NCI-H460 (cell line): ENCODE measurements around the gene RIMS1. TPM values are rescaled to one million over a fixed set of nuclear protein-coding genes. Genes with fewer than 3 reads are reported as not detected.
"Not testable (repeated sequence)": the region's sequence is repeated elsewhere in the genome, so short reads cannot be mapped to it uniquely, and the experiment has no call there.

Source experiments
- DNase-seq: peaks from one replicate; pipeline ENCODE4 v3.0.0-alpha.2; 2016; ENCODE audit warnings: low read depth; ENCODE audit errors: extremely low read depth
- total RNA-seq: library from RNA; depleted of rRNA; stranded (reverse); fragments of >200 nt; shearing (Covaris generic); gene quantifications from 2 replicates; pipeline ENCODE4 v1.2.3, GENCODE V29; 2014

The RIMS1 gene
- total RNA-seq, 1 experiment from 2014 or later = 0.02 TPM

DNA sequence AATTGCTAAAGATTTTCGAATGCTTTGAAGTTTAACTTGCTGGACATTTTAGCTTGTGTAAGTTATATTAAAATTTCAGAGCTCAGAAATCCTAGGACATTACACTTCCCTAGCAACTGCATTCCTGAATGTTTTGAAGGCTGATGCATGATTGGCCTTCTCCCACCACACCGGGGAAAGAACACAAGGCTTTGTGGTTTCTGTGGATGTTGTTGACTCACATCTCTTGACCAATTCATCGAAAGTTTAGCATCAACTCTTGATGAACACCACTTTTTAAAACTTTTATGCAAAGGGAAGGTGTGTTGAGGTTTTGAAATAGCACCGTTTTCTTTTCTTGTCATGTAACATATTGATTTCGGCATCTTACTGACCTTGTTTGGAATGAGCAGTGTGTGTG is 81.1 kb downstream of the RIMS1 start:
- DNase-seq = no peak

DNA sequence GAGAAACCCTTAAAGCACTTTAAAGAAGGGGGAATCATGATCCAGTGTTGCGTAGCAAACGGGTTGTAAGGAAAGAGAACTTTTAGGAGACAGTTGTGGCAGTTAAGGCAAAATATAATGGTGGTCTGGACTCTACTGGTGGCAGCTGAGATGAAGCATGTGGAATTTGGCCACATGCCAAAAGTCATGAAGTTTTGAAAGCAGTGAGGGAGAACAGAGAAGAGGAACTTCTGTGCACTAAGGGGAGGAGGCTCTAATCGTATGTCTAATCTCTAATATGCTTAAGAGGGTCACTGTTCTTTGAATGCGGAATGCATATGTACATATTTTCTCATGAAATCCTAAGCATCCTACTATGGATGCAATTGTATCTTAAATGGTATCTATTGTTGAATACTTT is 91.5 kb downstream of the RIMS1 start:
- DNase-seq = no peak

DNA sequence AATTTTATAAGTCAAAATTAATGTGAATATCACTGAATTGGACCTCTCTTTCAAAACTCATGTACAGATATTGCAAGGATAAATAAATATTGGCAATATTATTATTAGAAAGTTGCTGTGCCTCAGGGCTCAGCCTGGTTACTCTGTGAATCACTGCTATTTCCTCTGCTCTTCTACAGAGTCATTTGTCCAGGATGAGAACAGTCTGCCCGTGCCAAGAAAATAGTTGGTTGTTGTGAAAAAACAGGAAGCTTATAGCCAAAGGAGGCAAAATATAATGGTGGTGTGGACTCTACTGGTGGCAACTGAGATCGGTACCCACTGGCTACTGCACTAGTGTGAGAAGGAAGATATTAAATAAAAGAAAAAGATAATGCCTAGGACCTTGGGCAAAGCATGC is 93.6 kb downstream of the RIMS1 start:
- no peak for DNase-seq

DNA sequence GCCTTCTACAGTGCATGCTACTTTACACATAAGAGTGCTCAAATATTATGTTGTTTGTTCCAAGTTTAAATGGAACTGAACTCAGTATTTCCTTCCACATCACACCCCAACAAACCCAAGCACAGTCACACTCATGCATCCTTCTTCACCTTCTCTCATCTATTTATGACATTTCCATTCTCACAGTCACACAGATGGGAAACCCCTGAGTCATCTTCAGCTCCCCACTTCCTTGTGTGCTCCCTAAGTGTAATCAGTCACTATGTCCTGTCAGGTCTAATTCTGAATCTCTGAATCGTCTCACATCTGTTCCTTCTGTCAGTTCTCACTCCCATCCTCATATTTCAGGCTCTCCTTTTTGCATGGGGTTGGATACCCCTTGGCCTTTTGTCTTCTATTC is 96.0 kb downstream of the RIMS1 start:
- no peak for DNase-seq

DNA sequence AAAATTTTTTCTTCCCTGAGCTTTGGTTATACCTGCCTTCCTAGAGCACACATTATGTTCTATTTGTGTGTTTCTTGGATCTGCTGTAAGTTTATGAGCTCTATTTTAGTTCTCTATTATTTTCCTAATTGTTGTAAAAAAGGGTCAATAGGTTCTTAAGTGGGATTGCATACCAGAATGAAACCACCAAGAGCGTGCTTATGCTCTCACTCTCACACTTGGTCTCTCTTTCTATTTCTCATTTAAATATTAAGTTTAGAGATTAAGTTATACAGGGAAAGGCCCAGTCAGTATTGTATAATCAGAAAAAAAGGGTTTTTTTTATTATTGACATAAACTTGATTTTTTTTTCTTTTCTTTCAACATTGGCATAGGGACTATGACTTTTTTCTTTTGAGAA is 96.8 kb downstream of the RIMS1 start:
- DNase-seq = no peak

DNA sequence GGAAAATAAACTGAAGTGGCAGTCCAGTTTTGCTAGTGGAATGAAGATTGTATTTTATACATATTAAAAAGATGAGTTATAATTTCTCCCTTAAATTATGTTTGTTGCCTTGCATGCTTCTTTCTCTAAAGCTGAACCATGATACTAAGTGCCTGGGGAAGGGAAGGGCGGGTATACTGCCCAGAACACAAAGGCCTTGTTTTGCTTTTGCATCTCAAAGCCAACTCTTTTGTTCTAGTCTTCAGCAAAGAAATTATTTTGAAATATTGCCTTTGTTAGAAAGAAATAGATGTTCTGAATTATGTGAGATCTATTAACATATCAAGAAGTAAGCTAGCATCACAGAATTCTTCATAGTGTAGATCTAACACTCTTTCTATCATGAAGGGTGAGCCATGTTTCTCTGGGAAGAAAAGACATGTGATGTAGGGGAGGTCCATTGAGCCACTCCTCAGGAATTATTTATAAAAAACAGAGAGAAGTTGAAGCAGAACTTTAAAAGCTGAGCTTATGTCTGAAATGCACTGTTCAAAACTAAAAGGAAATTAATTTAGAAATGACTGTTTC is 108.4 kb downstream of the RIMS1 start:
- no peak for DNase-seq

DNA sequence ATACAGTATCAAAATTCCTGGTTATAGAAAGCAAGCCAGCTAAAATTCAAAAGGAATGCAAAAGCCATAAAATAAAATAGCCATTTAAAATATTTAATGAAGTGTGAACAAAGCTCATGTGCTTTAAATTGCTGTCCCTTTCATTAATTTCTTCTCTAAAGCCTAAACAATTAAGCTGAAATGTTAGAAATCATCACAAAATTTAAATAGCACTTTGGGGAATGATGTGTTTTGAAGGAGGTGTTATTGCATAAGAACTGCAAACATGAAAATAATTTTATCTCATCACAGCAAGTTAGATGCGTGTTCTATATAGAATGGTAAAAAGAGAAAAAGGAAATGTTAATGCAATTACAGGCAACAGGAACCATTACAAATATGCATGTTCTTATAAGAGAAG is 111.0 kb downstream of the RIMS1 start:
- DNase-seq = no peak

DNA sequence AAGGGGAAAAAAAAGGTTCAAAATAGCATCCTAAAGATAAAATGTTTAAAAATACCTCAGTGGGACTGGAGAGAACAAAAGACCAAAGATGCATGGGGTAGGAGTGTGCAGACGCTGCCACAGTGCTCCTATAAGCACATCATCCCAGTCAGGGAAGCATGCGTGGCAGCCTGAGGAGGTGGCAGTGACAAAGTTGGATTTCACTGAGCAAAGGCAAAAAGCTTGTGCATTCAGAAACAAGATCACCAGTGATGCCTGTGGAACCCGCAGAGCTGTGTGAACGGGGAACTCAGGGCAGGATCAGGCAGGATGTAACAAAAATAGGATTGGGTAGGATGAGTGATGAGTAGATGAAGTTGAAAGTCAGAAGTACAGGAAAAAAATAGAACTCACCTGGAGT is 116.1 kb downstream of the RIMS1 start:
- DNase-seq = no peak

DNA sequence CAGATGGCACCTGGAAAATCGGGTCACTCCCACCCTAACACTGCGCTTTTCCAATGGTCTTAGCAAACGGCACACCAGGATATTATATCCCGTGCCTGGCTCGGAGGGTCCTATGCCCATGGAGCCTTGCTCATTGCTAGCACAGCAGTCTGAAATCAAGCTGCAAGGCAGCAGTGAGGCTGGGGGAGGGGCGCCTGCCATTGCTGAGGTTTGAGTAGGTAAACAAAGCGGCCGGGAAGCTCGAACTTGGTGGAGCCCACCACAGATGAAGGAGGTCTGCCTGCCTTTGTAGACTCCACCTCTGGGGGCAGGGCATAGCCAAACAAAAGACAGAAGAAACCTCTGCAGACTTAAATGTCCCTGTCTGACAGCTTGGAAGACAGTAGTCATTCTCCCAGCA is 120.2 kb downstream of the RIMS1 start:
- not testable (repeated sequence) for DNase-seq

DNA sequence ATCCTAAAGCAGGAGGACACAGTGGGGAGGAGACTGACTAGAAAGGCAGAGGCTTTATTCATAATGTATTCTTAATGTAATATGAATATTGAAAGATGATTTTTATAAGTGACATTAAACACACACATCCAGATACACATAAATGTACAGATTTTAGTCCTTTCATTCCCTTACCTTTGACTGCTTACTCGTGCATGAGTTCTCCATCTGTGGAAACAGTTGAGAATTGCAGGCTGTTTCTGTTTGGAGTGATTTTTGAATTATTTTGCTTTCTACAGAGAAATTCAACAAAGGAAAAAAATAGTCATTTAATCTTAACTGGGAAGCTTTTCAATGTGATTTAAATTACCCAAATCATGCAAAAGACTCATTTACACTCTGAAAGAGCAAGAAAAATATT is 136.5 kb downstream of the RIMS1 start:
- DNase-seq = no peak

DNA sequence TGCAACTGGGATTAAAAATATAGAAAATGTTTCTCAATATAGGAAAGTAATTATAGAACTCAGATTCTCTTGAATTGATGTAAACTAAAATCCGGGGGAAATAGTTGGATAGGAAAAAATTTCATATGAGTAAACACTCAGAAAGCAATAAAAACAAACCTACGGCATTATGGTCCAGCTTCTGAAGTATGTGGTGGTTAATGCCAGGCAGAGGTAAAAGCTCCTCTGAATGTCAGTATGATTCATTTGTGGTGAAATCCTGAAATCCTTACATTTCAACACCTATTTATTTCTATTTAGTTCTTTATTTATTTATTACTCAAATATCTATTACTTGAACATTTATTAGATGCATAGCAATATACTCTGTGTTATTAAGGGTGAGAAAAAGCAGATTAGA is 145.1 kb downstream of the RIMS1 start:
- no peak for DNase-seq

DNA sequence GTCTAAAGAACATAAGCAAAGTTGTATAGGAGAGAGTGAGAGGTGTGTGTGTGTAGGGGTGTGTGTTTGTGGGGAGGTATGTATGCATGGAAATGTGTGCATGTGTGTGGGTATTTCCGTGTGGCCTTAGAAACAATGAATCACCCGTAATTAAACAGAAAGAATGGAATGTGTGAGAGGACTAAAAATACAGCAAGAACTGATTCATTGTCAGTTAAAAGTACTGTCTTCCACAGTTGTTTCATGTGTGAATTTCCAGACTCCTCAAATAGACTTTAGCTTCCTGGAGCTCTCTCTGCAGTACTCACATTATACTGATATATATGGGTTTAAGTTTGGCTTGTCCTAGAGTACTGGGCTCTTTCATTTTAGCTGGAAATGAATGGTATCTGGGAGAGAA is 145.7 kb downstream of the RIMS1 start:
- no peak for DNase-seq

DNA sequence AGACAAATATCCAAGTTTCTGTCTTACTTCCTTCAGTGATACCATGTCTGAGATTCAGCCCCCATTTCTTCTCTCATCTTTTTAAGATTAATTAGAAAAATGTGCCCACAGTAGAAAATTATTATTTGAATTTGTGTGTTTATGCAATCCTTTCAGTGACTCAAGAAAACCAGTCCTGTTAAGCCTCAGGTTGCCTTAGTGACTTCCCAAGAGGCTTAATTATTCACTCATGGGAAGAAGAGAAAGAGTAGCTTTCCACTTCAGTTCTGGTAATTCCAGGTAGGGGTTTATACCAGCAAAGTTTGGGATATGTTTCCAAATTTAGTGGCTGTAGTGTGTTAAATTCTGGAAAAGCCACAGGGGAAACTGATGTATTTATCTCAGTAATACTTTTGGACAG is 149.1 kb downstream of the RIMS1 start:
- DNase-seq = no peak

DNA sequence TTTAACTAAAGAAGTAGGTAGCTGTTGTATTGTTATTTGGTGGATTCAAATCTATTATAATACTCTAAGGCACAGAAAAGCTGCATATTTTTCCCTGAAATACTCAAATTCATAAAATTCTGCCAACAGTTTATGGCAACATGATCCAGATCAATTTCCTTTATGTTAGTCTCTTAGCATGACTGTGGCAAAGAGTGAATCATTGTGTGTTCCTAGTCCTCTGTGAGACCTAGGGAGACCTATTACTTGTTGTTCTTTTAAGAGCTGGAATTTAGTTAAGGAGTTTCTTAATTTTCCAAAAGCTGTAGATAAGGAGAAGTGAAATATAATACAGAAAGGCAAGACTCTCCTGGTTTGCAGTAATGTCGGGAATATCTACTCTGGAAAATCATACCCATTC is 149.6 kb downstream of the RIMS1 start:
- no peak for DNase-seq

DNA sequence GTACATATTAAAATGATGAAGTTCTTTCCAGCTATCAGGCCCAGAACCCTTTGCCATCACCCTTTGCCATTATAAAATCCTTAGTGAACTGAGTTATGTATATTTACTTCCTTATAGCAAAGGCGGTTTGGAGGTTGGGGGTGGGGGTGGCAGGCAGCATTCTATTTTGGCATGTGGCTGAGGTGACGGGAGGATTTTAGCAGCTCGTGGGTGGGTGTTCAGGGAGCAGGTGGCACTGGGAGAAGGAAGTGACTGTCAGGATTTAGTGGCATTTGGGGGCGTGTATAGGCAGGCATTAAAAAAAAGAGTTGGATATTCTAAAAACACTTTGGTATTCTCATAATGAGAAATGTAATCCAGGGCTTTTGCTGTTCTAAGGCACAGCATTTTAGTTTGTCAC is 150.7 kb downstream of the RIMS1 start:
- no peak for DNase-seq

DNA sequence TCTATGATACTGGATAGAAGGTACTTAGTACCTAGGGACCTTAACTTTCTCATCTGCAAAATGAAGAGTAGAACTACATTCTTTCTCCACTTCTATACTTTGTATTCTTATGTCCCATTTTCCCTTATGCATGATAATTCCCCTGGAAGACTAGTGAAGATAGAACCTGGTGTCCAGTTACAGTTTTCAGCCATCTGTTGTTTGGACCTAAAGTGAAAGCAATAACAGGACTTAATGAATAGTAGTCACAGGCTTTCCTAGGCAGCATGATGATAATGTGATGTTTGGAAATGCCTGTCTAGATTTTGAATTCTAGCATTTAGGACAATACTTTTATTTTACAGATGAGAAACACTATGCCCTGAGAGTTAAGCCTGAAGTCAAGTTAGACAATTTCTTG is 153.8 kb downstream of the RIMS1 start:
- no peak for DNase-seq

DNA sequence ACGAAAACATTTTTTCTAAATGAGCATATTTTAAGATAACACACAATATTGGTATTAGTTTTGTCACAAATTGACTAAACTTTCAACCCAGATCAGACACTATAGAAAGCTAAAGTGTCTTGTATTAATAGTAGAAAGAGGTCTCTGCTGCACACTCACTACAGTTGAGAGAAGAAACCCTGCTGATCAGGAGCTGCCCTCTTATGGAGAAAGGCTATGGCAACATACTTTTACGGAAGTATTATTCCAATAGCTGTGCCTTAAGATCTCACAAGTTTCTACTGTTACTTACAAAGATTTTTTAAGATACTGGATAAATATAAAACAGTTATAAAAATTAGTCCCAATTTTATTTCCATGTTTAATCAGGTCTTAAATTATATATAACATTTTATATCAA is 155.7 kb downstream of the RIMS1 start:
- DNase-seq = no peak

DNA sequence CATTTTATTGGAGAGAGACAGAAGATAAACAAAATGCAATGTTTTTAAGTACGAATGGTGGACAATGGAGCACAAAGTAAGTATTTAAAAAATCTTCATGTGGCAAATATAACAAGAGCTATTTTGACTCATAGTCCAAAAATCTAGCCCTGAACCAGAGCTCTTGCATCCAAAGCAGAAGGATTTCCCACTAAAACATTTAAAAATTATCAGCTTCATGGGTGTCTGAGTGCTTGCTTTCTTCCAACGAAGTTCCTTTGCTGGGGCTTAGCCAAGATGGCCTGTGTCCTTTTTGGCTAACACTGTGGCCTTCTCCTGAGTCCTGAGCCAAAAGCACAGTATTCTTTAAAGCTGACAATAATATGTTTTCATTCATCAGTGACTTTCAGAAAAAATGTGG is 161.7 kb downstream of the RIMS1 start:
- DNase-seq = no peak

DNA sequence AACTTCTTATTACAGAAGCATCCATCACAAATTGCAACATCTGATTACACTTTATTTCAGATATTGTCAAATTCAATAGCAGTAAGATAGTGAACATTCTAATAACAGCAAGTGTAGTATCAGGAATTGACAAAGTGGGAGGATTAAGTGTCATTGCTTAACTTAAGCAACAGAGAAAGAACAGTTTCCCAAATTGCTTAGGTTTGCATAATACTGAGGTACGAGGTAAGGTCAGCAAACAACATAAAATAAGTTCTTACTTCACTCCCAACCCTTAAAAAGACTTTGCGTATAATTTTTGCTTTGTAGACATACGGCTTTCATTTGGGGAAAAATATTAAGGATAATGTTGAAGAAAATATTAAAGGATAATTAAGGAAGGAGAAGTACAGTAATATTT is 163.0 kb downstream of the RIMS1 start:
- no peak for DNase-seq

DNA sequence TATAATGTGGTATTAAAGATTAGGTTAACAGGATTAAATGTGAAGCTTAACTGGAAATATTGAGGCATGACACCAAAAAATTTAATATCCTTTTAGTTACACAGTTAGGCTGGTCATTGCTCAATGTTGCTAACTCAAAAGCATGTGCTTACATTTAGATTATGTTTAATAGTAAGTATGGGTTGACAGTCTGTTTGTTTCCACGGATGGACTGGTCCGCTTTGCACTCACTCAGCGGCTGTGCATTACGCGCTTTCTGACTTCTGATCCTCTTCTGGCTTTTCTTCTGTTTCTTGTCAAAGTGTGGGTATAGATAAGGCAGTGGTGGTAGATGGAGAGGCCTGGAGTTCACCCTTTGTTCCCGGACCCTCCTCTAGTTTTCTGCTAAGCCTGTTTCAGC is 174.9 kb downstream of the RIMS1 start:
- no peak for DNase-seq

DNA sequence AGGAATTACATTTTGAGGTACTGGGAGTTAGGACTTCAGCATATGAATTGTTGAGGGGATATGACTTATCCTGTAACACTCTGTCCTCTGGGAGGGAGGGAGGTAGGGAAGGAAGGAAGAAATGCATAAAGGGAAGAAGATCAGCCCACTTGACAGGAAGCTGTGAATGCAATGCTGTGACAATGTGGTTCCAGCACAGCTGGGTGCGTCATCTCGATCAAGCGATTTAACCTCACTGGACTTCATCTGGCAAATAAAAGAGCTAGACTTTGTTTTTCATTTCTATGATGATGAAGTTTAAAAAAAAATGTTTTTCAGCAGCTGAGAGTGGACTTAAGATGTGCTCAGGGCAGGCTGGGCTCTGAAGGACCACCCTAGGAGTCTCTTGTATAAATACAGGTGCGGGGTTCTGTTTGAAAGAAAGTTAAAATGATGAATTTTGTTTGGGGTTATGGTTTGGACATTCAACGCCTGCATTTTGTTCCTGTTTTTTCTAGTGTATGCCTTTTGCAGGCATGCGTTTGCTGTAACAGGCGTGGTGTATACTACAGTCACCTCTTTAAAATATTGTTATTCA is 178.1 kb downstream of the RIMS1 start:
- DNase-seq = no peak

DNA sequence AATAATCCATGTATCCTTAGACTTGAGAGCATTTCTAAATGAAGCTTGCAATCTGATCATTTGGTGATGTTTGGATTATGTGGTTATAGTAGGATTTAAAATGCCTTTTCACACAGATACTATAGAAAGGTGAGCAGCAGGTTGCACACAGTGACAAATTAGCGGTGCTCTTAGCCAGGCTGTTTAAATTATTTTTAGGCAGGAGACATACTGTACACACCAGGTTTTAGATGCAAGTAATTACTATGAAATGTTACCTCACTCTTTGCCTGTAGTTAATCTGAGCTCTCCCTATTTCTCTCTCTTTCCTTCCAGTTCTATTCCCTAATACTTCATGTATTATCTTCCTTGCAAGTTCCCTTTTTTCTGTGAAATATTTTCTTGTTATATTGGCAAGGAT is 191.7 kb downstream of the RIMS1 start:
- no peak for DNase-seq

DNA sequence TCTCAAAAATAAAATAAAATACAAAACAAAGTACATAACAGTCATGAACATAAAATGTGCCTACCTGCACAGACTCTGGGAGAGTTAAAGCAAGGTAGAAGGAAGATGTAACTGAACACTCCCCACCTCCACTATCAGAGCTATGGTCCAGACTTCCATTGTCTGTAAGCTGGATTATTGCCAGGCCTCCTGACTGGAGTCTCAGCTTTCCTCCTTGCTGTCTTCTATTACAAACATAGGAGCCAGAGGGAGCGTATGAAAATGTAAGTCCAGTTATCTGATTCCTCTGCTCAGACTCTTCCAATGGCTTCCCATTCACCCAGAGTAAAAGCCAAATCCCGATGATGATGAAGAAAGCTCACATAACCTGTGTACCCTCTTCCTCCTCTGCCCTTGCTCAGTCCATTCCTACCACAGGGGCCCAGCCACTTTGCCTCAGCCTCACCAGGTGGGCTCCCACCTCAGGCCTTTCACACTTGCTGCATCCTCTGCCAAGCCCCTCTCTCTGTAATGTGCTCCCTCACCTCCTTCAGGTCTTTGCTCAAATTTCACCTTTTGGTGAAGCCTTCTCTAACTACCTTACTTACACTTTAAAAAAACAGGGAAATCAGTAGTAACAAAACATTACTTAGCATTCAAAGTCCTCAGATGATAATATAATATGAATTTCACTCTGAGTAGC is 194.1 kb downstream of the RIMS1 start:
- DNase-seq = no peak
